MG63 (cell line): ENCODE data around the gene IQCH. TPM values are rescaled to one million over a fixed set of nuclear protein-coding genes. Genes with fewer than 3 reads are reported as not detected.

Source experiments
- DNase-seq: peaks from one replicate; pipeline ENCODE4 v3.0.0-alpha.2; 2020
- H3K27me3 ChIP-seq: fragments of 250-450 bp; sonication (Bioruptor Pico); 2 replicates; pipeline ENCODE4 v1.5.1; 2020; ENCODE audit warnings: mild to moderate bottlenecking, moderate library complexity
- H3K36me3 ChIP-seq: fragments of 250-450 bp; sonication (Bioruptor Pico); 2 replicates; pipeline ENCODE4 v1.5.1; 2020; ENCODE audit warnings: mild to moderate bottlenecking, moderate library complexity
- H3K4me3 ChIP-seq: fragments of 250-450 bp; sonication (Bioruptor Pico); 2 replicates; pipeline ENCODE4 v1.5.1; 2020; ENCODE audit warnings: mild to moderate bottlenecking, moderate library complexity
- H3K9me3 ChIP-seq: fragments of 250-450 bp; sonication (Bioruptor Pico); 2 replicates; pipeline ENCODE4 v1.5.1; 2020; ENCODE audit warnings: mild to moderate bottlenecking, moderate library complexity
- total RNA-seq: library from RNA; depleted of rRNA; stranded (reverse); fragments of >200 nt; shearing (Covaris generic); gene quantifications from 2 replicates; pipeline ENCODE4 v1.2.3, GENCODE V29; 2014; ENCODE audit warnings: low replicate concordance

Gene IQCH
- total RNA-seq, 1 experiment from 2014 or later, result 3.5 TPM

DNA sequence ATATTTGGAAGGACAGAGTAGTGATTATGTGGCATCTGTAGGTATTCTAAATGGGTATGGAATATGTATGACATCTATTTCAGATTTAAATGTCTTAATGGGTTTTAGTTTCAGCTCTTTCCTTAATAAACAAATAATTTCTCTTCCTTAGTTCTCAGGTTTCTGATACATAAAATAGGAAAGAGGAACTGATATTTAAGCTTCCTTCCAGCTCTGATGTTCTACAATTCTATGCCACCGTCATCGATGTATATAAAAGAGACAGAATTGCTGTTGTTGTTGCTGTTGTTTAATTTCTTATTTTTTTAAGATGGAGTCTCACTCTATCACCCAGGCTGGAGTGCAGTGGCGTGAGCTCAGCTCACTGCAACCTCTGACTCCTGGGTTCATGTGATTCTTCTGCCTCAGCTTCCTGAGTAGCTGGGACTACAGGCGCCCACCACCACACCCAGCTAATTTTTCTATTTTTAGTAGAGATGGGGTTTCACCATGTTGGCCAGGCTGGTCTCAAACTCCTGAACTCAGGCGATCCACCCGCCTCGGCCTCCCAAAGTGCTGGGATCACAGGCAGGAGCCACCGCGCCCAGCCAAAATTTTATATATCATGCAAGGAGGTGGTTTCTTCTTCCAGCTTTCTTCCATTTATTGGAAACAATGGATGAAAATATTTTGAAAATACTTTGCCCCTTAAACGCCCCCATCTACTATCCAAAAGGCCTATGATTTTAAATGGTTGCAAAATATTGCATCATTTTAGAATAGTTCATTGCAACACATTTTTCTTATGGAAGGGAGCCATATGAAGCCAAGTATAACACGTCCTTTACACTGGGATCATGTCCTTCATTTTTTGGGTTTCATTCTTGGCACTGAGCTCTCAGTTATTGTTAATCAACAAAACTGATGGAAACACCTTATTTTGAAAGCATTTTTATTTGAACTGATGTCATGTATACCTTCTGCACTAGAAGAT is 252.5 kb downstream of the IQCH start:
- no peak for DNase-seq
- H3K4me3 ChIP-seq, result no peak overlapping the region
- peaks cover 4% of the 10 kb centered on the region for H3K36me3 ChIP-seq
- no peaks in the 10 kb centered on the region for H3K27me3 ChIP-seq
- H3K9me3 ChIP-seq, result no peaks in the 10 kb centered on the region

DNA sequence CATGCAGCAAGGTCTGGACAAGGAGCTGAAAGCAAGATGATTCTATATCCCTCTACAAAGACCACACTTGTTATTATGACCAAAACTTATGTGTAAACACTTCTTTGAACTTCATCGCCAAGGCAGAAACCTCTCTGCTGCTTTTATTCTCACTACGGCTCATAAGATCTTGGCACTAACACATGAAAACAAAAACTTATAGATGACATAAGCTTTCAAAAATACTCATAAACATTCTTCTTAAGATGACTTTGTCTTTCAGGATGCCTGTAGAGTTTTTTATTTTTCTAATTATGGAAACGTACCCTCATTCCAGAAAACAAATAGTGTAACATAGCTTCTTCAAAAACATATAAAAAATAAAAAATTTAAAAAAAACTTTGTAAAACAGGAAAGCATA is 253.8 kb downstream of the IQCH start:
- peak; percentile 30 for DNase-seq
- H3K4me3 ChIP-seq, result no peak overlapping the region
- peaks cover 10% of the 10 kb centered on the region for H3K36me3 ChIP-seq
- H3K27me3 ChIP-seq, result no peaks in the 10 kb centered on the region
- no peaks in the 10 kb centered on the region for H3K9me3 ChIP-seq

DNA sequence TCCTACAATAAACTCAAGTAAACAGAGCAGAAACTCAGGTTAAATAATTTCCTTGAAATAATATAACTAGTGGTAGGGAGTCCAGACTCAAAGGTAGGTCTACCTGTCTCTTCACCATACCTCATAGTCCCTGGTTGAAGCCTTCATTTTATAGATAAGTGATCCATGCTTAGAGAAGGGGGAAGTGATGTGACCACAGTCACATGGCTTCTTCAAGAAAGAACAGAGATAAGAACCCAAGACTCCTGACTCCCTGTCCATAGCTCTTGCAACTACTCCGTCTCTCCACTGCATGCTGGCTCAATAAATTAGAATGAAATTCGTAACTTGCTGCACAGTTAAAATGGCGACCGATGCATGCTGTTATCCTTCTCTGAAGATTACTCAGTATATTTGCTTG is 255.3 kb downstream of the IQCH start:
- Histone ChIP-seq H3K36me3 (peaks cover 10% of the 10 kb centered on the region), H3K4me3 (no peak overlapping the region), H3K9me3 (no peaks in the 10 kb centered on the region), H3K27me3 (no peaks in the 10 kb centered on the region)
- DNase-seq, result no peak

DNA sequence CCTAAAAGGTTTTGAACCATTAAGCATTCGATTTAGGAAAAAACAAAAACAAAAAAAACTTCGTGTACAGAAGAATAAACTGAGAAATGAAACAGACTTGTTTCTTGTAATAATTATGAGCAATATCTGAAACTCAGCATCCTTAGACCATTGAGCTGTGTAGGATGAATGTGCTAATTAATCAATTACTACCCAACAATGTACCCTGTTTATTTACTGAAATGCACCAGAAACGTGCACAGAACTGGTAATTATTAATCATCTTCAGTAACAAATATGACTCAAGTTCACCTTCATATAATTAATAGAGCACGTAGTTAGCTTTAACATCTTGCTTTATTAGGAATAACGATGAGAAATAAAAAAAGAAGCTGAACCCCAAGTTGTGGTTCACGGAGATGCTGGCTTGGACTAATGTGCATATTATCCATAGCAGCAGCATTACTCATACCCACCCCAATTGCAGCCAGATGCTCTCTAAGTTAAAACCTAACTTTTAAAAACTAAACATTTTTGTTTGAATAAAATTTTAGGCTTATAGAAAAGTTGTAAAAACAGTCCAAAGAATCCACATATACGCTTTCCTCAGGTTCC is 256.1 kb downstream of the IQCH start:
- H3K9me3 ChIP-seq, result no peaks in the 10 kb centered on the region
- H3K36me3 ChIP-seq, result peaks cover 10% of the 10 kb centered on the region
- DNase-seq, result peak; percentile 49
- no peak overlapping the region for H3K4me3 ChIP-seq
- no peaks in the 10 kb centered on the region for H3K27me3 ChIP-seq

DNA sequence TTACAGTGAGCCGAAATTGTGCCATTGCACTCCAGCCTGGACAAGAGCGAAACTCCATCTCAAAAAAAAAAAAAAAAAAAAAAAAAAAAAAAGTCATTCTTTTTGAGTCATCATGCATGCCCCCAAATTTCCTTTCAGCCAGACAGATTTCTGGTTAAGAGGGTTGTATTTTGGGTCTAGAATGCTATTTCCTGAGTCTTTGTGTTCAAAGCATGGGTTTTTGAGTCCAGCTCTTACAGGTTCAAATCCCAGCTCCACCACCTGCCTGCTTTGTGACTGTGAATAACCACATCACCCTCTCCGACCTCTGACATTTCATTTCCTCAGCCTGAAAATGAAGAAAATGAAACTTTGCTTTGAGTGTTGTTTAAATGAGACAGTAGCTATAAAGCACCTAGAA is 257.0 kb downstream of the IQCH start:
- H3K4me3 ChIP-seq, result no peak overlapping the region
- no peaks in the 10 kb centered on the region for H3K9me3 ChIP-seq
- no peaks in the 10 kb centered on the region for H3K27me3 ChIP-seq
- peaks cover 10% of the 10 kb centered on the region for H3K36me3 ChIP-seq
- DNase-seq, result no peak

DNA sequence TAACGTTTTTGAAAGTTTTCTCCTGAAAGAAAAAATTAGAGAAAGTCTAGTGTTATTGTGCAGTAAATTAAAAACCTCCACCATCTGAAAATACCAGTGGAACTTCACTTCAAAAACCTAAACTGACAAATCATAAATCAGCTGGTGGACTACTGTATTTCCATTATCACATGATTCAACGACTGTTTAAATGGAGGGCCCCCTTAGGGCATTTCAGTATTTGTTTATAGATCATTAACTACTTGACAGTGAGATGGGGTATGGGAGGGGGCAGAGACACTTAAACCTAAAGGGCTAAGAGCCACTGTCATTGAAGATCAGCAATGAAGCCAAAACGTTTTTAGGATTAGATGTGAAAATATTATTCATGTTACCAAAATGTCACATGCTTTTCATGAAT is 257.6 kb downstream of the IQCH start:
- Histone ChIP-seq H3K9me3 (no peaks in the 10 kb centered on the region), H3K36me3 (peaks cover 10% of the 10 kb centered on the region), H3K4me3 (no peak overlapping the region), H3K27me3 (no peaks in the 10 kb centered on the region)
- no peak for DNase-seq

DNA sequence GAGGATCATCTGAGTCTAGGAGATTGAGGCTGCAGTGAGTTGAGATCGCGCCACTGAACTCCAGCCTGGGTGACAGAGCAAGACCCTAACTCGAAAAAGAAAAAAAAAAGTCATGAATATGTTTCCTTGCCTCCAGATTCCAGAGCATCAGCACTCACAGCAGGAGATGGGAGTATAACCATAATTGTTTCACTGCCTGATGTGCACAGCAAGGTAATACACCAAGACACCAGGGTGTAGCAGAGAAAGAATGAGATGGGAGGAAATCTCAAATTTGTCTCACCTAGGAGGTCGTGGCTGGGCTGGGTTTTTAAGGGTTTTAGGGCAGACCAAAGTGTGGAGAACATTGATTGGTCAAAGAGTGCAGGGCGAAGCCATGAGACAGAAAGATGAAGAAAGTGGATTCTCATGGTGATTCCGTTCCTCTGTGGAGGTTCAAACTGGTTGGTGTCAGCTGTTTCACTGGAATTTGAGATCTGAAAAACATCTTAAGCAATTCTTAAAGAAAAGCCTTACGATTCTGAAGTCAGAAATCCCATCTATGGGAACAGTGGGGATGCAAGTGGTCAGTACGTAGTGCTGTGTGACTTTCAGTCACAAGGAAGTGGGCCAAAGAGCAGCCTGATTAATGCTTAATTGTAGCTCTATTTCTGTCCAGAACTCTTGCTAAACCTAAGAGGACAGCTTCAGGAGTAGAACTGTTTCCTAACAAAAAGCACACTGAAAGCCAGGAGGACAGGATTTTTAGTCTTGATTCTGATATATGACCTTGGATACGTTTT is 258.5 kb downstream of the IQCH start:
- DNase-seq, result no peak
- Histone ChIP-seq H3K36me3 (peaks cover 10% of the 10 kb centered on the region), H3K27me3 (no peaks in the 10 kb centered on the region), H3K4me3 (no peak overlapping the region), H3K9me3 (no peaks in the 10 kb centered on the region)

DNA sequence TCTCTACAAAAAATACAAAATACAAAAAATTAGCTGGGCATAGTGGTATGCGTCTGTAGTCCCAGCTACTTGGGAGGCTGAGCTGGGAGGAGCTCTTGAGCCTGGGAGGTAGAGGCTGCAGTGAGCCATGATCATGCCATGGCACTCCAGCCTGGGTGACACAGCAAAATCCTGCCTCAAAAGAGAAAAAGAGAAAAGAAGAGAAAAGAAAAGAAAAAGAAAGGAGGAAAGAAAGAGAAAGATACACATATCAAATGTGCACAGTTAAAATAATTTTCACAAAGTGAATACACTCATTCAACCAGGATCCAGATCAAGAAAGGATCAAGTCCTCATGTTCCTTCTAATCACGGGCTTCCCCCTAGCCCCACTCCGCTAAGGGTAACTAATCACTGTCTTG is 260.5 kb downstream of the IQCH start:
- Histone ChIP-seq H3K9me3 (no peaks in the 10 kb centered on the region), H3K27me3 (no peaks in the 10 kb centered on the region), H3K4me3 (no peak overlapping the region), H3K36me3 (peaks cover 10% of the 10 kb centered on the region)
- DNase-seq, result no peak

DNA sequence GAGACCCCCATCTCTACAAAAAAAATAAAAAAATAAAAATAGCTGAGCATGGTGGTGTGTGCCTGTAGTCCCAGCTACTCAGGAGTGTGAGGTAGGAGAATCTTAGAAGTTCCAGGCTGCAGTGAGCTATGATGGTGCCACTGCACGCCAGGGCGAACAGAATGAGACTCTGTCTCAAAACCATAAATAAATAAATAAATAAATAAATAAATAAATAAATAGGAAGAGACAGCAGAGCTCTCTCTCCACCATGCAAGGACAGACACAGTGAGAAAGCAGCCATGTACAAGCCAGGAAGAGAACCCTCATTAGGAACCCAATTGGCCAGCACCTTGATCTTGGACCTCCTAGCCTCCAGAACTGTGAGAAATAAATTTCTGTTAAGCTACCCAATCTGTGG is 261.0 kb downstream of the IQCH start:
- no peak for DNase-seq
- Histone ChIP-seq H3K36me3 (peaks cover 10% of the 10 kb centered on the region), H3K4me3 (no peak overlapping the region), H3K9me3 (no peaks in the 10 kb centered on the region), H3K27me3 (no peaks in the 10 kb centered on the region)

DNA sequence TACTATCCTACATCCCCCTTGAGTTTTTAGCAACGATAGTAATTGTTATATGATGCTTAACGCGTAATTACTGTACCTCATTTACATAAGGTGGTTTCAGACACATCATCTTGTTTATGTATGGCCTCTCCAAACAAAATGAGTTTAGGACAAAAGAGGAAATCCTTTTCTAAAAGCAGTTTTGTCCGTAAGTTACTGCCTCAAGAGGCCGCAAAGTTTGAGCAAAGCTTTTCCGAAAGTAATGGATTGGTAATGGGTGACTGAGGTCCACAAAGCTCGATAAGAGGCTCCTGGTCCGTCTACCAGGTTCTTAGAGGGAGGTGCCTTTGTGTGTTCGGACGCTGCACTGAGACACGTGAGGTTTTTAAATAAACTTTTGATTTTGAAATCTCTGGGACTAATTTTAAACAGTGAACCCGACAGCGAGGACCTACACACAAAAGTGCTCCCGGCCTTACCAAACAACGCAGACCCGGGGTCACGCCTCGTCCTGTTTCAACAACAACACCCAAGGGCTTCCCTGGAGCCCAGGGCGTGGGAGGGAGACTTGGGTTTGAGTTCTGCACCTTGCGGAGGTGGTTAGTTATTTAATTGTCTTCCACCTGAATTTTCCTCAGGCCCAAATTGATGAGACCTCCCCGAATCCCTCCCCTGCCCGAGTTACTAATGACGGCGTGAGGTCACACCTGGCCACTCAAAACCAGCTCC is 265.9 kb downstream of the IQCH start:
- H3K27me3 ChIP-seq, result no peaks in the 10 kb centered on the region
- peaks cover 3% of the 10 kb centered on the region for H3K36me3 ChIP-seq
- DNase-seq, result no peak
- H3K4me3 ChIP-seq, result peak overlapping the region; percentile 74
- H3K9me3 ChIP-seq, result no peaks in the 10 kb centered on the region

DNA sequence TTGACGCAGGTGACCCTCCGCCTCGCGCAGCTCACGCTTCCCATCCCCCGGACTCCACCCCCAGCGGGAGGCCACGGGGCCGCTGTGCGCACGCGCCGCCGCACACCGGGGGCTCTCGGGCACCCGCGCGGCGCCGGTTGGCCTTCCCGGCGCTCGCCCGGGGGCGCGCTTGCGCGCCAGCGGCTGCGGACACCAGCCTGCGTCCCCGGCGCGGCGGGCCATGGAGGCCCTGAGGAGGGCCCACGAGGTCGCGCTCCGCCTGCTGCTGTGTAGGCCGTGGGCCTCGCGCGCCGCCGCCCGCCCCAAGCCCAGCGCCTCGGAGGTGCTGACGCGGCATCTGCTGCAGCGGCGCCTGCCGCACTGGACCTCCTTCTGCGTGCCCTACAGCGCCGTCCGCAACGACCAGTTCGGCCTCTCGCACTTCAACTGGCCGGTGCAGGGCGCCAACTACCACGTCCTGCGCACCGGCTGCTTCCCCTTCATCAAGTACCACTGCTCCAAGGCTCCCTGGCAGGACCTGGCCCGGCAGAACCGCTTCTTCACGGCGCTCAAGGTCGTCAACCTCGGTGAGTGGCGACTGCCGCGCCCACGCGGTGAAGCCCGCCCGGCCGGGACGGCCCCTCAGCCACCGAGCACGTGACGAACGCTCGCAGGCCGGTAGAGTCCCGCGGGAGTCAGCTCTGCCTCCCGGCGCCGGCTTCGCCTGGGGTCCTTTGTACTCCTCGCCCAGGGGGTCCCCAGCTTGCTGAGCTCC is 266.6 kb downstream of the IQCH start, which contains the start of gene C15orf61:
C15orf61 (plus strand) TSS at position 103 of the 754 bp plus-strand sequence; CDS start at position 221, 118 bp downstream.
- peak; percentile 84 for DNase-seq
- Histone ChIP-seq H3K9me3 (no peaks in the 10 kb centered on the region), H3K4me3 (peak within 1 kb of the TSS; percentile 74), H3K36me3 (peaks cover 7% of the 10 kb centered on the region), H3K27me3 (no peaks in the 10 kb centered on the region)

DNA sequence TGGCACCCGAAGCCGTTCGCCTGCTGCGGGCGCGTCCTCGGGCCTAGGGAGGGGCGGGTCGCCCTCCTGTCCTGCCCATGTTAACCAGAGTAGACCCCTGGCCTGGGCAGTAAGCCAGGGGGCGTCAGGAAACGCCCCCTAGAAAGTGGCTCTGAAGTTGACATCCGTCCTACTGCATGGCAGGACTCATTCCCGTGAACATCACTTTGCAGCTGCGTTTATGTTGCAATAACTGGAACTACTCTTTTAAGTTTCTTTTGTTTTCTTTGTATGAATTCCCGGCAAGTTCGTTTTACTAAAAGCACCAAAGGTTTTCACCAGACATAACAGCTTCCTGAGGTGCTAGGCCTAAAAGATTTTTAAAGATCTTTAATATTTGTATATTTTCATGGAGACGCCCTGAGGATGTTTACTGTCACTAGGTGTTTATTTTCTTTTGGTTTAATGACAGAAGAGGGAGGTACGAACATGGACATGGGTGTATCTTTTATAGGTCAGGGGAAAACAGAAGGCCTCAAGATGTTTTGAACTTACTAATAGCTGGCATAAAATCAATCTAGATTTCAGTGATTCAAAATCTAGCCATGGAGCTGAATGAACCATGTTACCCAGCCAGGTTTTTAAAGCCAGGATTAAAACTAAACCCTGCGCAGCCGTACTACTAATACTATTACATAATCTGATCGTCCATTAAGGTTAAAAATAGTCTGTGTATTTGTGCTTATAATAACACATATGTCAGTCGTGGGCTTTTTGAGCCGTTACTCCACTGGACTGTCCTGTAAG is 267.4 kb downstream of the IQCH start:
- Histone ChIP-seq H3K27me3 (no peaks in the 10 kb centered on the region), H3K36me3 (peaks cover 14% of the 10 kb centered on the region), H3K9me3 (no peaks in the 10 kb centered on the region), H3K4me3 (peak overlapping the region; percentile 74)
- DNase-seq, result peak; percentile 21

DNA sequence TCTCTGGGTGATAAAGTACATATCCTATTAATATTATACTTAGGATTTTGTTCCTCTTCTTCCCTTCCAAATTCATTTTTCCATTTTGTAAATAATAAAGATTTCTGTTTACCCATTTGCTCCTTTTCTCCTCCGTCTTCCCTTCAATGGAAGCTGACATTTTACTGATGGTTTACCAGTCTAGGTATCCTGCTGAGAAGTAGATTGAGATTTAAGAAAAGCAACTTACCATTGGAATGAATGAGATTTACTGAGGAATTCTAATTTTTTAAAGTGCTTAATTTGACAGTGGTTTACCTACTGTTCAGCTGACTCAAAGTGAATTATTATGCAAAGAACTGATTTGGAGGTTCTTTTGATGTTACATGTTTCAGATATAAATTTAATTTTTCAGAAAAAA is 268.7 kb downstream of the IQCH start:
- no peaks in the 10 kb centered on the region for H3K27me3 ChIP-seq
- peaks cover 28% of the 10 kb centered on the region for H3K36me3 ChIP-seq
- H3K9me3 ChIP-seq, result no peaks in the 10 kb centered on the region
- H3K4me3 ChIP-seq, result peak overlapping the region; percentile 74
- no peak for DNase-seq

DNA sequence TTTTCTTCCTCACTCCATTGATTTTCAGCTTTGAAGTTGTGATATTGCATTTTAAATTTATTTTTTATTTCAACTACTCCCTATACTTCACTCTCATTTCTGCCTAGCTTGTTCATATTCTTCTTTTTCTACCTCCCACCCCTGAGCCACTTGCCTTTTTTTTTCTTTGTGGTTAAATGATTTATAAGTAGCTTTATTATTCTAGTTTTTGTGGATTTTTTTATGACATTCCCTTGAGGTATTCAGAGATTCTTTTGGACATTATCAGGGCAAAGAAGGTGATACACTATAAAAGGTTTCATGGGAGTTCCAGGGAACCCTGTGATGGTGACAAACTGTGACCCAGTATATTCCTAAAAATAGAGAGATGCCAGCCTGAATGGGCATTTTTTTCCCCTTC is 269.6 kb downstream of the IQCH start:
- no peaks in the 10 kb centered on the region for H3K27me3 ChIP-seq
- H3K36me3 ChIP-seq, result peaks cover 37% of the 10 kb centered on the region
- no peak overlapping the region for H3K4me3 ChIP-seq
- DNase-seq, result no peak
- H3K9me3 ChIP-seq, result no peaks in the 10 kb centered on the region

DNA sequence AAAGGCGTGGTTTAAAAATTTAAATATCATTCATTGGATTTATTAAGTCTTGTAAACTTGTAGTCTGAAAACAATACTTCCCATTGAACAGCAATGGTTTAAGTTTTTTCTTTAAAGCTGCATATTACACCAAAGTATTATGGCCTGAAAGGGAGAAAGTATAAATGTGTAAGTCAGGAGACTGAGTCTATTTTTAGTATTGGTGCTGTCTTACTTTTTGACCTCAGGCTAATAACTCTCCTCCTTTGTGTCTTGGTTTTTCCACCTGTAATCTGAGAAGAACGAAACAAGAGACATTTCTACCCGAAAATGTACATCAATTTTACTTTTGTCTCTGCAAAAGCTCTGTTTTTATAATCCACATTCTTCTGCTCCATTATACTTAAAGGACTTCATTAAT is 273.9 kb downstream of the IQCH start:
- Histone ChIP-seq H3K27me3 (no peaks in the 10 kb centered on the region), H3K36me3 (peaks cover 46% of the 10 kb centered on the region), H3K4me3 (no peak overlapping the region), H3K9me3 (no peaks in the 10 kb centered on the region)
- no peak for DNase-seq
